GM21447 (cell line): ENCODE data around the gene S100Z.
"Not testable (repeated sequence)": the region's sequence is repeated elsewhere in the genome, so short reads cannot be mapped to it uniquely, and the experiment has no call there.

Experiments used
- ATAC-seq: cut with Tn5 transposase; IDR thresholded peaks from one replicate; pipeline ENCODE4 v1.9.1; 2021; ENCODE audit not compliant: unreplicated experiment

Gene S100Z

DNA sequence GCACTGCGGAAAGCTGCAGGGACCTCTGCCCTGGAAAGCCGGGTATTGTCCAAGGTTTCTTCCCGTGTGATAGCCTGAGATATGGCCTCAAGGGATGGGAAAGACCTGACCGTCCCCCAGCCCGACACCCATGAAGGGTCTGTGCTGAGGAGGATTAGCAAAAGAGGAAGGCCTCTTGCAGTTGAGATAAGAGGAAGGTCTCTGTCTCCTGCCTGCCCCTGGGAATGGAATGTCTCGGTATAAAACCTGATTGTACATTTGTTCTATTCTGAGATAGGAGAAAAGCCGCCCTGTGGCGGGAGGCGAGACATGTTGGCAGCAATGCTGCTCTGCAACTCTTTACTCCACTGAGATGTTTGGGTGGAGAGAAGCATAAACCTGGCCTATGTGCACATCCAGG is 95.4 kb downstream of the S100Z start:
- ATAC-seq, result not testable (repeated sequence)

DNA sequence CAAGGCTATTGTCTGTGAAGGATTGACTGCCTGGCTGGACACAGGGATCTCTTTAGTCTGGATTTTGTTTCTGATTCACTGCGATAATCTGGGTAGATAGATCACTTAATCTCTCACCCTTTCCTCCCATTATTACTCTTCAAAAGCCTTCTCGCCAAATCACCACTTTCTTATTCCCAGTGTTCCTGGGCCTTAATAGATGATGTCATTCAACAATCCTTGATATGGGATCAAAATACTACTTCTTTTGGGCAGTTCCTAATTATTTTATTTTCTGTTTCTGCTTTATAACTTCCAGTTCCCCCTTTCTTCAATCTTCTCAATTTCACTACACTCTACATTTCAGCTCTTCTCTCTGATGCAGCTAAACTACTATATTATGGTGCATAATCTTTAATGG is 96.3 kb downstream of the S100Z start:
- ATAC-seq, result no peak

DNA sequence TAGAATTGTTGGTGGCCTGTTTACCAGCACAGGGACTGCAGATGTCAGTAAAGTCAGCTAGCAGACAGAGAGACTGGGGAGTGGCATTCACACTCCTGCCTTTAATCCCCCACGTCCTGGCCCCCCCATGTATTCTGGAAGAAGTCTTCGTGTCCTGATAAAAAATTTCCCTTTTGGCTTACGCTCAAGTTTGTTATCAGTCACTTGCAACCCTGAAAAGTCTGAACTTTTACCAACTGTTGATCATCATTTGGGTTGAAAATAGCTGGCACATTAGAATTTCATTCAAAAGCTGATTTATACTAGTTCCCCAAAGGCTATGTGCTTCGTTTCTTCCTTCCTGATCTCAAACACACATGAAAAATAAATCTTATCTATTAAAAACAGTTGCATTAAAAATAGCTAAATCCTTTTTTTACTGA is 97.3 kb downstream of the S100Z start:
- ATAC-seq, result no peak

DNA sequence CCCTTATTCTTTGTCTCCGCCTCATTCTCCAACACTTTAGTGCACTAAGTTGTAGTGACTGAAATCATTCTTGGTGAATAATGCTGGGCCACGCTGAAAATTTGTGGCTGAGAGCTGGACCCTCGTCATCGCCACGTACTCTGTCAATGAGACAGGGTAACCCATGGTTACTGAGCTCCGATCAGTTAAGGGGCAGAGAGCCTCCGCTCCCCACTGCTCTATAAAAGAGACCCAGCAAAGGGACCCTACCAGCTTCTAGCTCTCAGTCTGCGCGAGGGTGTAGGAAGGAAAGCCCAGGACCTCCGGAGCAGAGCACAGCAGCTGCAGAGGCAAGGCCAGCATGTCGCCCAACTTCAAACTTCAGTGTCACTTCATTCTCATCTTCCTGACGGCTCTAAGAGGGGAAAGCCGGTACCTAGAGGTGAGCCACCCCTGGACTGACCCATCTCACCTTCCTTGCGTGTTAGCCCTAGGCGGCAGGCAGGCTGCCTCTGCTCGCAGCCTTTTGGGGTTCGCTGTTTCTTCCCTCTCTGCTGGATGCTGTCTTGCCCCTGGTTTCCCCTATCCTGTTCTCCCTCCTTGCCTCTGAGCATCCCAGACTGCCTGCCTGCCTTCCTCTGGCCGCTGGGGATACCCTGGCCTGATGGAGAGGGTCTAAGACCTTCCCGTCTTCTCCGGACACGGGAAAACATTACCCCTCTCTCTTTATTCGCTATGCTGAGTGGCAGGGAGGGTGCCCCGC is 103.2 kb downstream of the S100Z start, which contains the start of gene CRHBP:
TSS of gene CRHBP (plus strand) at position 251 of the 742 bp plus-strand sequence. CDS start at position 341, 90 bp downstream.
- no peak for ATAC-seq

DNA sequence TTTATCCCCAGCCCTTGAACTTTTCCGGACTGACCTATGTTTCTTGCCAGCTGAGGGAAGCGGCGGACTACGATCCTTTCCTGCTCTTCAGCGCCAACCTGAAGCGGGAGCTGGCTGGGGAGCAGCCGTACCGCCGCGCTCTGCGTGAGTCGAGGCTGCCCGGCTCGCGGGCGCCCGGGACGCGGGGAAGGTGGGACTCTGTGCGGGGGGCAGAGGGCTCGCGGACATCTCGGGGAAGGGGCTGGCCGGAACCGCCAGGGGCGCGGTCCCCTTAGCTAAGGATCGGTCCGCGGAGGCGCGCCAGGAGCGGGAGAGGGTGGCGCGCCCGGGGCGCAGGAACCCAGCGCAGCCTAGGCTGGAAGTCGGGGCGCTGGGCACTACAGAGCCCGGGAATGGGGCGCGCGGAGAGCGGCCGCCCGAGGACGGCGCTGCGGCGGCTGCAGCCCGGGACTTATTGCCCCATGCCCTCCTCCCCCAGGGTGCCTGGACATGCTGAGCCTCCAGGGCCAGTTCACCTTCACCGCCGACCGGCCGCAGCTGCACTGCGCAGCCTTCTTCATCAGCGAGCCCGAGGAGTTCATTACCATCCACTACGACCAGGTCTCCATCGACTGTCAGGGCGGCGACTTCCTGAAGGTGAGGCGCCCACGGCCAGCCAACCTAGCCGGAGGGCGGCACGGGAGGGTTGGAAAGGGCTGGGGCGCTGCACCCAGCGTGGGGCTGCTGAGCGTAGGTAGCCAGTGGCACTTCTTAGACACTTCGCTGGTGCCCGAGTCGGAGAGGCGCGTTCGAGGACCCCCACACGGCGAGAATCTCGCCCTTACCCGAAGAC is 104.0 kb downstream of the S100Z start:
- ATAC-seq, result no peak

GRCh38 chr5:76954383-76954763 is 104.6 kb downstream of the S100Z start:
- ATAC-seq, result no peak

DNA sequence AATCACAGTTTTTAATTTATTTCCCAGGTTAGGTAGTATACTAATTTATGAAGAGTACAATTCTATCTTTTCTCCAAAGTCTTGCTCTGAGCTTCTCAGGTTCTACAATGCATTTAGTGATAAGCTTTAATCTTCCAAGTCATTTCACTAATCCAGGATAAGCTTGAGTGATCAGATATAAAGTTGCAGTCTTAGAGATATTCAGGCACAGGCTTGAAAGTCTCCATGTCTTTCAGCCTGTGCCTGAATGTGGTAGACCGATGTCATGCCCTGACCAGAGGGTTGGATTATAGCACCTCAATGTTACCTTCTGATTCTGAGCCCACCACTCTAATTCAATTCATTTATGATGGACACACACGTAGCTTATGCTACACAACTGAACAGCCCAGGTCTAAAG is 106.2 kb downstream of the S100Z start:
- no peak for ATAC-seq

GRCh38 chr5:76958991-76959767 is 109.4 kb downstream of the S100Z start:
- ATAC-seq, result no peak

DNA sequence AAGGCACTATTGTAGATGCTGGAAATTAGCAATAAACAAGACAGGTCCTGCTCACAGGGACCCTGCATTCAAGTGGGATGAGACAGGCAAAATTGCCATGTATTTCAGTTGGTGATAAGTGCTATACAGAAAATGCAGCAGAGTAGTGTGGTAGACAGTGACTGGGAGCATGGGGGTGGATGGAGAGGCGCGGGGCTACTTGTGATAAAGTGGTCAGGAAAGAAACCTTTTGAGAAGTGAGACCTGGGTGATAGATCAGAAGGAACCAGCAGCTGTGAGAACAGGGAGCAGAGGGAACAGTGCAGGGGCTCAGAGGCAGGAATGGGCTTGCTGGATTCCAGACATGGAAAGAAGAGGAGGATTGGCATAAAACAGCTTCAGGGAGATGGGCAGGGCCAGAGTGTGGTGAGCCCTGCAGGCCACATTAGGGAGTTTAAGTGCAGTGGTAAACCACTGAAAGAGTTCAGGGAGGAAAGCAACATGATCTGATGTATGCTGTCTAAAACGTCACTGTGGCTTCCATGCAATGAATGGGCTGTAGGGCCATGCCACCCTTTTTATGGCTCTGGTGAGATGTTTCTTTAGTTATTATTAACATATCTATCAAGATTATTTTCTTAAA is 110.3 kb downstream of the S100Z start:
- peak; percentile 76 for ATAC-seq

GRCh38 chr5:76964060-76964459 is 114.2 kb downstream of the S100Z start:
- no peak for ATAC-seq
